ENCODE measurements around the gene ETFA. TPM values are rescaled to one million over a fixed set of nuclear protein-coding genes. Genes with fewer than 3 reads are reported as not detected.

The ETFA gene
- total and polyA plus RNA-seq, 10 of the 15 experiments (the other 5 are each of a cell fraction or from before 2014, with no cell fraction given) = 114 to 331 (median 152) TPM

DNA sequence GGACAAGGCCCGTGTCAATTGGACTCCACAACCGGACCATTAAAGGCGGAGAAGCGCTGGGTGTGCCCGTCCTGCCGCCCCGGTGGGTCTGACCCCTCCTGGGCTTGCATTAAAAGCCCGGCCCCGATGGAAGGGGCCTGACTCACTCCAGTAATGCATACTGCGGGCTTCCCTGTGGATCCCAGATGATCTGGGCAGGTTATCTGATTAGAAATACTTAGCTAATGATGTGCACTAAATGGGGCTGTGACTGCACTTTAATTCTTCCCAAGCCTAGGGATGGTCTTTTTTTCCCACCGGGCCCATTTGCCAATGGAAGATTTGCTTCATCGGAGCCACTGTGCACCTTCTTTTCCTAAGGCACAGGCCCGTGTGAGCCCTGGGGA, 126.6 kb downstream of the ETFA start:
- no TSS peak for BruUV-seq (replicated peaks)
- Histone ChIP-seq H3K4me3 (no peak overlapping the region), H3K27ac (ENCODE audit: control insufficient read depth, insufficient read depth) (no peak overlapping the region), H3K79me2 (ENCODE audit: control insufficient read depth, insufficient read depth, low read length) (no peaks in the 10 kb centered on the region), H3K9ac (ENCODE audit: control insufficient read depth, insufficient read depth, low read length) (no peak overlapping the region), H3K4me2 (ENCODE audit: control insufficient read depth, insufficient read depth) (no peak overlapping the region), H3K4me1 (ENCODE audit: control insufficient read depth, insufficient read depth, low read length) (peaks cover 12% of the 10 kb centered on the region), H2AFZ (ENCODE audit: control insufficient read depth, low read depth, low read length) (no peak overlapping the region), H4K20me1 (ENCODE audit: control insufficient read depth, insufficient read depth) (no peaks in the 10 kb centered on the region; the same call in 1 of the 2 replicates), H3K9me3 (replicated peaks; ENCODE audit: control insufficient read depth, insufficient read depth, low read length) (no peaks in the 10 kb centered on the region; the same call in 2 of the 3 replicates), H3K27me3 (replicated peaks in 1 of 2; ENCODE audit: control insufficient read depth in 2 of 2, insufficient read depth in 2 of 2, low read length in 1 of 2) (peaks cover 0 to 1% of the 10 kb centered on the region in 2 experiments; a peak in 3 of 4 replicates), H3K36me3 (ENCODE audit: control insufficient read depth in 2 of 2, insufficient read depth in 2 of 2, low read length in 1 of 2) (no peaks in the 10 kb centered on the region)
- FAIRE-seq = no peak
- no peak for ATAC-seq
- RAD21 ChIA-PET (ENCODE audit: unreplicated experiment) = interaction anchor here (1.6 kb wide), 1 partner anchor 682 kb away, joined by 14 read pairs; no protein-coding TSS in a partner anchor
- no peak for DNase-seq (ENCODE audit: low read depth, low spot score)
- WGBS (ENCODE audit: insufficient coverage, insufficient replicate concordance, low lambda C conversion rate, missing lambda C conversion rate) = 55% methylated on average over 13 of the region's 13 CpGs
- POLR2A ChIA-PET = no interaction called here
- in situ Hi-C loops (cut with MboI) (loop anchor here (5.0 kb wide), 1 partner anchor 683 kb away; no protein-coding TSS in a partner anchor), intact Hi-C loops (cut with micrococcal nuclease; ENCODE audit: unreplicated experiment) (no loop called here)
- CTCF ChIA-PET = interaction anchor here (0.6 to 2.8 kb wide), 4 partner anchors 26 to 682 kb away, joined by 3 to 15 read pairs (median 3); no protein-coding TSS in a partner anchor
- SMC1A ChIA-PET (ENCODE audit: uncharacterized antibody, unreplicated experiment) = interaction anchor here (0.9 to 1.4 kb wide), 3 partner anchors 128 to 682 kb away, joined by 3 to 4 read pairs (median 4); no protein-coding TSS in a partner anchor
- TF ChIP-seq PML (IDR thresholded peaks at IDR 0.05; ENCODE audit: low read length) (no peak), POU2F2 (IDR thresholded peaks at IDR 0.05; ENCODE audit: borderline replicate concordance, low read depth, low read length) (no peak), SIX5 (IDR thresholded peaks at IDR 0.05; ENCODE audit: low read depth, low read length, severe bottlenecking) (no peak)
- TF ChIP-seq, protein P1, sequence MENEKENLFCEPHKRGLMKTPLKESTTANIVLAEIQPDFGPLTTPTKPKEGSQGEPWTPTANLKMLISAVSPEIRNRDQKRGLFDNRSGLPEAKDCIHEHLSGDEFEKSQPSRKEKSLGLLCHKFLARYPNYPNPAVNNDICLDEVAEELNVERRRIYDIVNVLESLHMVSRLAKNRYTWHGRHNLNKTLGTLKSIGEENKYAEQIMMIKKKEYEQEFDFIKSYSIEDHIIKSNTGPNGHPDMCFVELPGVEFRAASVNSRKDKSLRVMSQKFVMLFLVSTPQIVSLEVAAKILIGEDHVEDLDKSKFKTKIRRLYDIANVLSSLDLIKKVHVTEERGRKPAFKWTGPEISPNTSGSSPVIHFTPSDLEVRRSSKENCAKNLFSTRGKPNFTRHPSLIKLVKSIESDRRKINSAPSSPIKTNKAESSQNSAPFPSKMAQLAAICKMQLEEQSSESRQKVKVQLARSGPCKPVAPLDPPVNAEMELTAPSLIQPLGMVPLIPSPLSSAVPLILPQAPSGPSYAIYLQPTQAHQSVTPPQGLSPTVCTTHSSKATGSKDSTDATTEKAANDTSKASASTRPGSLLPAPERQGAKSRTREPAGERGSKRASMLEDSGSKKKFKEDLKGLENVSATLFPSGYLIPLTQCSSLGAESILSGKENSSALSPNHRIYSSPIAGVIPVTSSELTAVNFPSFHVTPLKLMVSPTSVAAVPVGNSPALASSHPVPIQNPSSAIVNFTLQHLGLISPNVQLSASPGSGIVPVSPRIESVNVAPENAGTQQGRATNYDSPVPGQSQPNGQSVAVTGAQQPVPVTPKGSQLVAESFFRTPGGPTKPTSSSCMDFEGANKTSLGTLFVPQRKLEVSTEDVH (IDR thresholded peaks at IDR 0.05; ENCODE audit: low read depth, partially characterized antibody) = no peak
- TF ChIP-seq, protein P2, sequence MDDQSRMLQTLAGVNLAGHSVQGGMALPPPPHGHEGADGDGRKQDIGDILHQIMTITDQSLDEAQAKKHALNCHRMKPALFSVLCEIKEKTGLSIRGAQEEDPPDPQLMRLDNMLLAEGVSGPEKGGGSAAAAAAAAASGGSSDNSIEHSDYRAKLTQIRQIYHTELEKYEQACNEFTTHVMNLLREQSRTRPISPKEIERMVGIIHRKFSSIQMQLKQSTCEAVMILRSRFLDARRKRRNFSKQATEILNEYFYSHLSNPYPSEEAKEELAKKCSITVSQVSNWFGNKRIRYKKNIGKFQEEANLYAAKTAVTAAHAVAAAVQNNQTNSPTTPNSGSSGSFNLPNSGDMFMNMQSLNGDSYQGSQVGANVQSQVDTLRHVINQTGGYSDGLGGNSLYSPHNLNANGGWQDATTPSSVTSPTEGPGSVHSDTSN (IDR thresholded peaks at IDR 0.05; ENCODE audit: insufficient replicate concordance, low read depth, low read length) = no peak
- TF ChIP-seq, protein P3, sequence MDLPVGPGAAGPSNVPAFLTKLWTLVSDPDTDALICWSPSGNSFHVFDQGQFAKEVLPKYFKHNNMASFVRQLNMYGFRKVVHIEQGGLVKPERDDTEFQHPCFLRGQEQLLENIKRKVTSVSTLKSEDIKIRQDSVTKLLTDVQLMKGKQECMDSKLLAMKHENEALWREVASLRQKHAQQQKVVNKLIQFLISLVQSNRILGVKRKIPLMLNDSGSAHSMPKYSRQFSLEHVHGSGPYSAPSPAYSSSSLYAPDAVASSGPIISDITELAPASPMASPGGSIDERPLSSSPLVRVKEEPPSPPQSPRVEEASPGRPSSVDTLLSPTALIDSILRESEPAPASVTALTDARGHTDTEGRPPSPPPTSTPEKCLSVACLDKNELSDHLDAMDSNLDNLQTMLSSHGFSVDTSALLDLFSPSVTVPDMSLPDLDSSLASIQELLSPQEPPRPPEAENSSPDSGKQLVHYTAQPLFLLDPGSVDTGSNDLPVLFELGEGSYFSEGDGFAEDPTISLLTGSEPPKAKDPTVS (IDR thresholded peaks at IDR 0.05; ENCODE audit: low read depth, low read length) = no peak
- TF ChIP-seq, protein P4, sequence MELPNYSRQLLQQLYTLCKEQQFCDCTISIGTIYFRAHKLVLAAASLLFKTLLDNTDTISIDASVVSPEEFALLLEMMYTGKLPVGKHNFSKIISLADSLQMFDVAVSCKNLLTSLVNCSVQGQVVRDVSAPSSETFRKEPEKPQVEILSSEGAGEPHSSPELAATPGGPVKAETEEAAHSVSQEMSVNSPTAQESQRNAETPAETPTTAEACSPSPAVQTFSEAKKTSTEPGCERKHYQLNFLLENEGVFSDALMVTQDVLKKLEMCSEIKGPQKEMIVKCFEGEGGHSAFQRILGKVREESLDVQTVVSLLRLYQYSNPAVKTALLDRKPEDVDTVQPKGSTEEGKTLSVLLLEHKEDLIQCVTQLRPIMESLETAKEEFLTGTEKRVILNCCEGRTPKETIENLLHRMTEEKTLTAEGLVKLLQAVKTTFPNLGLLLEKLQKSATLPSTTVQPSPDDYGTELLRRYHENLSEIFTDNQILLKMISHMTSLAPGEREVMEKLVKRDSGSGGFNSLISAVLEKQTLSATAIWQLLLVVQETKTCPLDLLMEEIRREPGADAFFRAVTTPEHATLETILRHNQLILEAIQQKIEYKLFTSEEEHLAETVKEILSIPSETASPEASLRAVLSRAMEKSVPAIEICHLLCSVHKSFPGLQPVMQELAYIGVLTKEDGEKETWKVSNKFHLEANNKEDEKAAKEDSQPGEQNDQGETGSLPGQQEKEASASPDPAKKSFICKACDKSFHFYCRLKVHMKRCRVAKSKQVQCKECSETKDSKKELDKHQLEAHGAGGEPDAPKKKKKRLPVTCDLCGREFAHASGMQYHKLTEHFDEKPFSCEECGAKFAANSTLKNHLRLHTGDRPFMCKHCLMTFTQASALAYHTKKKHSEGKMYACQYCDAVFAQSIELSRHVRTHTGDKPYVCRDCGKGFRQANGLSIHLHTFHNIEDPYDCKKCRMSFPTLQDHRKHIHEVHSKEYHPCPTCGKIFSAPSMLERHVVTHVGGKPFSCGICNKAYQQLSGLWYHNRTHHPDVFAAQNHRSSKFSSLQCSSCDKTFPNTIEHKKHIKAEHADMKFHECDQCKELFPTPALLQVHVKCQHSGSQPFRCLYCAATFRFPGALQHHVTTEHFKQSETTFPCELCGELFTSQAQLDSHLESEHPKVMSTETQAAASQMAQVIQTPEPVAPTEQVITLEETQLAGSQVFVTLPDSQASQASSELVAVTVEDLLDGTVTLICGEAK (IDR thresholded peaks at IDR 0.05; ENCODE audit: borderline replicate concordance) = no peak
- TF ChIP-seq, protein P5, sequence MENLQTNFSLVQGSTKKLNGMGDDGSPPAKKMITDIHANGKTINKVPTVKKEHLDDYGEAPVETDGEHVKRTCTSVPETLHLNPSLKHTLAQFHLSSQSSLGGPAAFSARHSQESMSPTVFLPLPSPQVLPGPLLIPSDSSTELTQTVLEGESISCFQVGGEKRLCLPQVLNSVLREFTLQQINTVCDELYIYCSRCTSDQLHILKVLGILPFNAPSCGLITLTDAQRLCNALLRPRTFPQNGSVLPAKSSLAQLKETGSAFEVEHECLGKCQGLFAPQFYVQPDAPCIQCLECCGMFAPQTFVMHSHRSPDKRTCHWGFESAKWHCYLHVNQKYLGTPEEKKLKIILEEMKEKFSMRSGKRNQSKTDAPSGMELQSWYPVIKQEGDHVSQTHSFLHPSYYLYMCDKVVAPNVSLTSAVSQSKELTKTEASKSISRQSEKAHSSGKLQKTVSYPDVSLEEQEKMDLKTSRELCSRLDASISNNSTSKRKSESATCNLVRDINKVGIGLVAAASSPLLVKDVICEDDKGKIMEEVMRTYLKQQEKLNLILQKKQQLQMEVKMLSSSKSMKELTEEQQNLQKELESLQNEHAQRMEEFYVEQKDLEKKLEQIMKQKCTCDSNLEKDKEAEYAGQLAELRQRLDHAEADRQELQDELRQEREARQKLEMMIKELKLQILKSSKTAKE (IDR thresholded peaks at IDR 0.05; ENCODE audit: low read depth, poor library complexity, severe bottlenecking) = no peak
- TF ChIP-seq, protein P6, sequence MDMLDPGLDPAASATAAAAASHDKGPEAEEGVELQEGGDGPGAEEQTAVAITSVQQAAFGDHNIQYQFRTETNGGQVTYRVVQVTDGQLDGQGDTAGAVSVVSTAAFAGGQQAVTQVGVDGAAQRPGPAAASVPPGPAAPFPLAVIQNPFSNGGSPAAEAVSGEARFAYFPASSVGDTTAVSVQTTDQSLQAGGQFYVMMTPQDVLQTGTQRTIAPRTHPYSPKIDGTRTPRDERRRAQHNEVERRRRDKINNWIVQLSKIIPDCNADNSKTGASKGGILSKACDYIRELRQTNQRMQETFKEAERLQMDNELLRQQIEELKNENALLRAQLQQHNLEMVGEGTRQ (IDR thresholded peaks at IDR 0.05; ENCODE audit: borderline replicate concordance, low read depth, low read length) = no peak

Data from GM12878 (cell line).